ENCODE measurements around the gene KTN1. TPM values are rescaled to one million over a fixed set of nuclear protein-coding genes. Genes with fewer than 3 reads are reported as not detected.

The KTN1 gene
- total RNA-seq, 4 donors from 2014 or later: 138 to 186 (median 176) TPM

GRCh38 chr14:55611859-55612258 is 31.9 kb downstream of the KTN1 start:
- TF ChIP-seq CTCF (IDR thresholded peaks at IDR 0.05; ENCODE audit: low read depth): no peak

- no peak for TF ChIP-seq CTCF (IDR thresholded peaks at IDR 0.05; ENCODE audit: low read depth)
These were observed 34.3 kb downstream of the KTN1 start for GRCh38 chr14:55614304-55614703.

GRCh38 chr14:55620277-55620676 is 40.3 kb downstream of the KTN1 start:
- no peak for TF ChIP-seq CTCF (IDR thresholded peaks at IDR 0.05; ENCODE audit: low read depth)

- TF ChIP-seq CTCF (IDR thresholded peaks at IDR 0.05; ENCODE audit: low read depth): no peak
These were observed 41.0 kb downstream of the KTN1 start for GRCh38 chr14:55620981-55621380.

DNA sequence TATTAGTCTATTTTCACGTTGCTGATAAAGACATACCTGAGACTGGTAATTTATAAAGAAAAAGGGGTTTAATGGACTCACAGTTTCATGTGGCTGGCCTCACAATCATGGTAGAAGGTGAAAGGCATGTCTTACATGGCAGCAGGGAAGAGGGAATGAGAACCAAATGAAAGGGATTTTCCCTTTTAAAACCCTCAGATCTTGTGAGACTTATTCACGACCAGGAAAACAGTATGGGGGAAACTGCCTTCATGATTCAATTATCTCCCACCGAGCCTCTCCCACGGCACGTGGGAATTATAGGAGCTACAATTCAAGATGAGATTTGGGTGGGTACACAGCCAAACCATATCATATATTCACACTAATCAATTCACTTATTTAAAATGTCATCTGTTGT is 41.4 kb downstream of the KTN1 start:
- no peak for TF ChIP-seq CTCF (IDR thresholded peaks at IDR 0.05; ENCODE audit: low read depth)

DNA sequence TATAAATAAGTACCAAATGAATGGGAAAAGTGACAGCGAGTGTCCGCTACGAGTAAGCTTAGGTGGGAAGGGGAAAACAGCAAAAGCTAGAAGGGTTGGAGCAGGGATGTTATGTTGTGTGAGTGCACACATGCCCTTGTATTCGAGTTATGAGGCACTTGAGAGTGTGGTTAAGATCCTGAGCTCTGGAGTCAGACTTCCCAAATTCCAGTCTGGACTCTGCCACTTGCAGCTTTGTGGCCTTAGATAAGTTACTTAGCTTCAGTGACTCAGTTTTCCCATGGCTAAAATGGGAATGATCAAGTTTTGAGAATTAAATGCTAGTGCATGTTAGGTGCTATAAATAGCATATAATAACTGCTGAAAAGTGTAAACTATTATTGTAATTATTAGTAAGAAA is 44.9 kb downstream of the KTN1 start:
- no peak for TF ChIP-seq CTCF (IDR thresholded peaks at IDR 0.05; ENCODE audit: low read depth)

DNA sequence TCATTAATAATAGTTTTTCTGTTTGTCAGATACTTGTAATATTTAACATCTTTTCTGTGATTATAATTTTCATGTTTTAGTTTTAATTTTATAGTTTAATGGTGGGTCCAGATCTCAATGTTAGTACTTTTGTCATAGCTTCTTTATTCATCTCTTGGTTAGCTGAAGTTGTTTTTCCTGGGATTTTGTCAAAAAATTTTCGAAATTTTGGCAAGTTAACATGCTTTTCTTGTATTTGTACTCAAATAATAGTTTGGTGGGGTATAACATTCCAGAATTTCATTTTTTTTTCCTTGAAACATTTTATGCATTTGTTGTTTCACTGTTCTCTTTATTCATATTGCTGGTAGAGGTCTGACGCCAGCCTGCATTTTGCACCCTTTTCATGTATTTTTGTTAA is 45.5 kb downstream of the KTN1 start:
- TF ChIP-seq CTCF (IDR thresholded peaks at IDR 0.05; ENCODE audit: low read depth): no peak
